GM12878 (cell line): ENCODE measurements around the gene SNAPC4. TPM values are rescaled to one million over a fixed set of nuclear protein-coding genes. Genes with fewer than 3 reads are reported as not detected.

Experiments
- EGR1 ChIP-seq, 2 experiments: IDR thresholded peaks; 1 replicate in 1 of 2; 2 replicates in 1 of 2; pipeline ENCODE4 v1.6.1; 2011 to 2012; ENCODE audit warnings: low read depth in 2 of 2, low read length in 2 of 2, borderline replicate concordance in 1 of 2, mild to moderate bottlenecking in 1 of 2, moderate library complexity in 1 of 2
- IRF3 ChIP-seq: fragments of 450-650 bp; IDR thresholded peaks from 2 replicates; pipeline ENCODE4 v1.6.1; 2014; ENCODE audit warnings: mild to moderate bottlenecking
- IRF4 ChIP-seq: IDR thresholded peaks from 2 replicates; pipeline ENCODE4 v1.6.1; 2011; ENCODE audit warnings: low read depth, low read length
- KDM1A ChIP-seq: fragments of 200-600 bp; sonication (generic); IDR thresholded peaks from 2 replicates; pipeline ENCODE4 v1.6.1; 2016; ENCODE audit warnings: borderline replicate concordance
- SP1 ChIP-seq: IDR thresholded peaks from one replicate; pipeline ENCODE4 v1.6.1; 2011; ENCODE audit warnings: low read depth, low read length
- polyA plus RNA-seq, 11 experiments: library from polyadenylated mRNA; depleted of rRNA in 4 of 11; unstranded in 6 of 11; stranded (reverse) in 5 of 11; fragments of >200 nt; fragmentation: Nextera tagmentation in 4 of 11; fragmentation: Illumina TruSeq in 1 of 11; extraction: Ambion mirVana in 4 of 11; extraction: Trizol in 1 of 11; gene quantifications; 1 replicate in 1 of 11; 2 replicates in 10 of 11; pipeline versions ENCODE4 v1.2.1 to v1.2.3, GENCODE V29; 2011 to 2016; ENCODE audit warnings: inconsistent platforms in 2 of 11, missing spikeins in 2 of 11, low read depth in 1 of 11
- total RNA-seq, 4 experiments: library from RNA; depleted of rRNA in 3 of 4; stranded (reverse); fragments of >200 nt in 3 of 4; fragmentation: Illumina TruSeq in 1 of 4; extraction: Trizol in 1 of 4; gene quantifications; 2 replicates each; pipeline versions ENCODE4 v1.2.1 to v1.2.3, GENCODE V29; 2013 to 2021
- TF ChIP-seq, protein P1 (sequence below): fragments of 450-650 bp; IDR thresholded peaks from 2 replicates; pipeline ENCODE4 v1.6.1; 2017; ENCODE audit warnings: mild to moderate bottlenecking
- TF ChIP-seq, protein P2 (sequence below): fragments of 450-650 bp; IDR thresholded peaks from 2 replicates; pipeline ENCODE4 v1.6.1; 2017; ENCODE audit warnings: mild to moderate bottlenecking, low read depth, inconsistent platforms; ENCODE audit not compliant: poor library complexity, severe bottlenecking

Gene SNAPC4
- total and polyA plus RNA-seq, 10 of the 15 experiments (the other 5 are each of a cell fraction or from before 2014, with no cell fraction given) = 0.42 to 19.8 (median 7.0) TPM

DNA sequence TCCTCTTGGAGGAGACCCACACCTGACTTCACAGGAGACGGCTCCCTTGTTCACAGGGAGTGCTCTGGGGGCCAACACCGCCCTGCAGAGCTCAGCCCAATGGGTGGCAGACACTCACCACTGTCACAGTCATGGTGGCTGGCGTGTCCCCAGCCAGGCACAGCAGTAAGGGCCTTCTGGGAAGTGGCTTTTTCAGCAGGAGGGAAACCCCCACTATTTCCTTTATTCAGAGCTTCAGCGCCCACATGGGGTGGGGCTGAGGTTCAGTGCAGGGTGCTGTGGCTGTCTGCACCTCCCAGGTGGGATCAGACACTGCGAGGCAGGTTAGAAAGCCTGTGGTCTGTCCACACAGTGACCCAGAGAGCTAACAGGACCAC lies 3.6 kb upstream of the SNAPC4 start (continued):
- TF ChIP-seq, protein P1, sequence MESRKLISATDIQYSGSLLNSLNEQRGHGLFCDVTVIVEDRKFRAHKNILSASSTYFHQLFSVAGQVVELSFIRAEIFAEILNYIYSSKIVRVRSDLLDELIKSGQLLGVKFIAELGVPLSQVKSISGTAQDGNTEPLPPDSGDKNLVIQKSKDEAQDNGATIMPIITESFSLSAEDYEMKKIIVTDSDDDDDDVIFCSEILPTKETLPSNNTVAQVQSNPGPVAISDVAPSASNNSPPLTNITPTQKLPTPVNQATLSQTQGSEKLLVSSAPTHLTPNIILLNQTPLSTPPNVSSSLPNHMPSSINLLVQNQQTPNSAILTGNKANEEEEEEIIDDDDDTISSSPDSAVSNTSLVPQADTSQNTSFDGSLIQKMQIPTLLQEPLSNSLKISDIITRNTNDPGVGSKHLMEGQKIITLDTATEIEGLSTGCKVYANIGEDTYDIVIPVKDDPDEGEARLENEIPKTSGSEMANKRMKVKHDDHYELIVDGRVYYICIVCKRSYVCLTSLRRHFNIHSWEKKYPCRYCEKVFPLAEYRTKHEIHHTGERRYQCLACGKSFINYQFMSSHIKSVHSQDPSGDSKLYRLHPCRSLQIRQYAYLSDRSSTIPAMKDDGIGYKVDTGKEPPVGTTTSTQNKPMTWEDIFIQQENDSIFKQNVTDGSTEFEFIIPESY = no peak
- TF ChIP-seq, protein P2, sequence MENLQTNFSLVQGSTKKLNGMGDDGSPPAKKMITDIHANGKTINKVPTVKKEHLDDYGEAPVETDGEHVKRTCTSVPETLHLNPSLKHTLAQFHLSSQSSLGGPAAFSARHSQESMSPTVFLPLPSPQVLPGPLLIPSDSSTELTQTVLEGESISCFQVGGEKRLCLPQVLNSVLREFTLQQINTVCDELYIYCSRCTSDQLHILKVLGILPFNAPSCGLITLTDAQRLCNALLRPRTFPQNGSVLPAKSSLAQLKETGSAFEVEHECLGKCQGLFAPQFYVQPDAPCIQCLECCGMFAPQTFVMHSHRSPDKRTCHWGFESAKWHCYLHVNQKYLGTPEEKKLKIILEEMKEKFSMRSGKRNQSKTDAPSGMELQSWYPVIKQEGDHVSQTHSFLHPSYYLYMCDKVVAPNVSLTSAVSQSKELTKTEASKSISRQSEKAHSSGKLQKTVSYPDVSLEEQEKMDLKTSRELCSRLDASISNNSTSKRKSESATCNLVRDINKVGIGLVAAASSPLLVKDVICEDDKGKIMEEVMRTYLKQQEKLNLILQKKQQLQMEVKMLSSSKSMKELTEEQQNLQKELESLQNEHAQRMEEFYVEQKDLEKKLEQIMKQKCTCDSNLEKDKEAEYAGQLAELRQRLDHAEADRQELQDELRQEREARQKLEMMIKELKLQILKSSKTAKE = no peak
- TF ChIP-seq IRF3 = no peak
- no peak for TF ChIP-seq EGR1 (IDR thresholded peaks at IDR 0.05; ENCODE audit: borderline replicate concordance in 1 of 2, low read depth in 2 of 2, low read length in 2 of 2)
- no peak for TF ChIP-seq KDM1A
- TF ChIP-seq SP1 = no peak
- TF ChIP-seq IRF4 = 0 out of 2 replicates have a peak, but pooled peaks have one; percentile 30
- TF ChIP-seq, all 136 proteins: peak for 26
